ENCODE results near the gene GJD4.
A peak's percentile ranks its signal among the peaks of the same experiment; 100 is the strongest.

The GJD4 gene

DNA sequence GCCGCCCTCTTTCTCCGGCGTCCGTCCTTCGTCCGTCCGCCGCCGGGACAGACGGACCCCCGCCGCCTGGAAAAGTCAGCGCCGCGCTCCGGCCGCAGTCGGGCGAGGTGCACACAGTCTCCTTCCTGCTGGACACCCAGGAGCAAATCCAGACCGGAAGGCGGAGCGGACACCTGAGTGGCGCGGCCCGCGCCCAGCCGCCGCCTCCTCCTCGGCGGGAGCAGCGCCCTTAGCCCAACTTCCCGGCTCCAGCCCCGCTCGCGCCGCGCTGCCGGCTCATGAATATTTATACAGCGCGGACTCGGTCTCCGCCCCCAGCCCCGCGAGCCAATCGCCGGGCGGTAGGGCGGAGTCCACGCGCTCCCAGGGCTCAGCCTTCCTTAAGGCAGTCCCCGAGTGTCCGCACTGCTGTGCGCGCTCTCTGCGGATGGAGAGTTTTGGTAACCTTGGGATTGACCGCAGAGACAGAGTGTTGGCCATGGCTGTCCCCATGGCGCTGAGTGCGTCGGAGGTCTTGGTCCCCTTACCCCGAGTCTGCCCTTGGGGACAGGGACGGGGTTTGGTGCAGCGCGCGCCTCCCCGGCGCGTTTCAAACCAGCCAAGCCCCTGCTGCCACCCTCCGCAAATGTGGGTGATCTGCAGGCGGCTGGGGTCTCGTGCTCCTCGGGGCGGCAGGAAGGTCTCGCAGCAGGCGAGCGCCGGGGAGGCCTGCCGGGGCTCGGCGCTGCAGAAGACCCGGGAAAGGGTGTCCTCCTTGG is 37.1 kb downstream of the GJD4 start, which contains the start of gene FZD8:
FZD8 (minus strand) TSS at position 262 of the 758 bp plus-strand sequence. CDS start 867 bp downstream, outside the sequence.
- no peaks in the 10 kb centered on the region for H3K9me3 ChIP-seq
- peak; percentile 88 for DNase-seq
- peak; percentile 28; the same call in 1 of the 2 replicates for TF ChIP-seq CTCF (IDR thresholded peaks at IDR 0.05; ENCODE audit: low read depth, low read length)
- H3K4me3 ChIP-seq (ENCODE audit: low read depth, low read length): peak within 1 kb of the TSS; percentile 63
- H3K36me3 ChIP-seq: no peaks in the 10 kb centered on the region
- H3K27me3 ChIP-seq: peaks cover 61% of the 10 kb centered on the region
- no peaks in the 10 kb centered on the region; the same call in 1 of the 2 replicates for H3K4me1 ChIP-seq

DNA sequence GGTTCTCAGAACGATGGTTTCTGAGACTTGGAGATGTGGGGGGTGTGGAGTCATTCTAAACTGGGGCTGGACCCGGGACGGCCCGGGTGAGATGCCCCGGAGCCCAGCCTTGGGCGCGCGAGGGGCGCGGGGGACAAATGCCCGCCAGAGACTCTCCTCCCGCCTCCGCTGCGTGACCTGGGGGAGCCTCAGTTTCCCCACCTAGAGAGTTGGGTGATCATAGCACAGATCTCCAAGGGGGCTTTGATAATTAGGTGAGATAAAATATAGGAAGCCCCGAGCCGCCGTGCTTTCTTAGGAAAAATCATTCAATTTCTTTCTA is 37.6 kb downstream of the GJD4 start:
- H3K4me1 ChIP-seq: no peaks in the 10 kb centered on the region; the same call in 1 of the 2 replicates
- DNase-seq: no peak
- H3K27me3 ChIP-seq: peaks cover 56% of the 10 kb centered on the region
- TF ChIP-seq CTCF (IDR thresholded peaks at IDR 0.05; ENCODE audit: low read depth, low read length): no peak
- H3K36me3 ChIP-seq: no peaks in the 10 kb centered on the region
- H3K4me3 ChIP-seq (ENCODE audit: low read depth, low read length): peak overlapping the region; percentile 63
- H3K9me3 ChIP-seq: no peaks in the 10 kb centered on the region

- Histone ChIP-seq H3K4me3 (ENCODE audit: low read depth, low read length) (peak overlapping the region; percentile 63), H3K4me1 (no peaks in the 10 kb centered on the region; the same call in 1 of the 2 replicates), H3K36me3 (no peaks in the 10 kb centered on the region), H3K9me3 (no peaks in the 10 kb centered on the region), H3K27me3 (peaks cover 51% of the 10 kb centered on the region)
- DNase-seq: peak; percentile 22
- TF ChIP-seq CTCF (IDR thresholded peaks at IDR 0.05; ENCODE audit: low read depth, low read length): no peak
Observed at GRCh38 chr10:35643151-35644049, 38.3 kb downstream of the GJD4 start.

DNA sequence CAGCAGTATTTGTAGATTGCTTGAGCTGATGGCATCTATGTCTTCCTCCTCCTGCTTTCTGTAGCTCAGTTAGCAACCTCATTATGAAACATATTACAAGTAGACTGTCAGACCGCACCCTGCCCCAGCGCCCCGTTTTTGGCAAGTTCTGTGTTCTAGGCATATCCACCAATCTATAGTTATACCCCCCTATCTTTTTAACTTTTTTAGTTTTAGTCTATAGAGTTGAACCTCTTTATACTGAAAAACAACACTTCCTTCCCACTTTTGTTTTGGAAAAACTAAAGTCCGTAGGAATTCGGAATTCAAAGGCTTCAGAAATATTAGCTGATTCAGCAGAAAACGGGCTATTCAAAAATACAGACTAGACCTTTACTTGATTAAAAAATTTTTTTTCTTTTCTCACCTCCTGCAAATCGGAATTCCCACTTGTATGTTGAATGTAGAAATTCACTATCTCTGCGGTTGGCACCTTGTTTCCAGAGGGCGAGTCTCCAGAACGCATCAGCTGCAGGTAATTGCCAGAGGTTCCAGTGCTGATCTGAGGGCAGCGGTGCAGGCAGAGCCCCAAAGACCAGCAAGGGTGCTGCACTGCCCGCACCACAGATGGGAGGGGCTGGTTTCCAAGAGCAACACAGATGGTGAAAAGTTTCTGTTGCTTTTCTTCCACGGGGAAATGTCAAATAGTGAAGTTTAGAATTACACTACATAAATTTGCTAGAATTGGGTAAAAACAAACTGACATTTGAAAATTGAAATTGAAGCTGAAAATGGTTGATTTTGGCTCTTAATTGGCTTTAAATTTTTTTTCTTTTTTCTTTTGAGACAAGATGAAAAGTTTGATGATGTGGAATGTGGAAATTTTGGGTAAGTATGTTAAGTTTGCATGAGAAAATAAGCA is 39.2 kb downstream of the GJD4 start:
- Histone ChIP-seq H3K27me3 (peaks cover 51% of the 10 kb centered on the region), H3K36me3 (no peaks in the 10 kb centered on the region), H3K9me3 (no peaks in the 10 kb centered on the region), H3K4me3 (ENCODE audit: low read depth, low read length) (no peak overlapping the region), H3K4me1 (no peaks in the 10 kb centered on the region; the same call in 1 of the 2 replicates)
- no peak for TF ChIP-seq CTCF (IDR thresholded peaks at IDR 0.05; ENCODE audit: low read depth, low read length)
- no peak for DNase-seq

- no peaks in the 10 kb centered on the region for H3K9me3 ChIP-seq
- TF ChIP-seq CTCF (IDR thresholded peaks at IDR 0.05; ENCODE audit: low read depth, low read length): no peak
- H3K36me3 ChIP-seq: no peaks in the 10 kb centered on the region
- no peak overlapping the region for H3K4me3 ChIP-seq (ENCODE audit: low read depth, low read length)
- no peaks in the 10 kb centered on the region for H3K27me3 ChIP-seq
- DNase-seq: no peak
- no peaks in the 10 kb centered on the region for H3K4me1 ChIP-seq
Observed at GRCh38 chr10:35650894-35651293, 45.8 kb downstream of the GJD4 start.

Data from BE2C (cell line).